ENCODE data around the gene KRTAP10-2.
"Not testable (repeated sequence)": the region's sequence is repeated elsewhere in the genome, so short reads cannot be mapped to it uniquely, and the experiment has no call there.

The KRTAP10-2 gene

DNA sequence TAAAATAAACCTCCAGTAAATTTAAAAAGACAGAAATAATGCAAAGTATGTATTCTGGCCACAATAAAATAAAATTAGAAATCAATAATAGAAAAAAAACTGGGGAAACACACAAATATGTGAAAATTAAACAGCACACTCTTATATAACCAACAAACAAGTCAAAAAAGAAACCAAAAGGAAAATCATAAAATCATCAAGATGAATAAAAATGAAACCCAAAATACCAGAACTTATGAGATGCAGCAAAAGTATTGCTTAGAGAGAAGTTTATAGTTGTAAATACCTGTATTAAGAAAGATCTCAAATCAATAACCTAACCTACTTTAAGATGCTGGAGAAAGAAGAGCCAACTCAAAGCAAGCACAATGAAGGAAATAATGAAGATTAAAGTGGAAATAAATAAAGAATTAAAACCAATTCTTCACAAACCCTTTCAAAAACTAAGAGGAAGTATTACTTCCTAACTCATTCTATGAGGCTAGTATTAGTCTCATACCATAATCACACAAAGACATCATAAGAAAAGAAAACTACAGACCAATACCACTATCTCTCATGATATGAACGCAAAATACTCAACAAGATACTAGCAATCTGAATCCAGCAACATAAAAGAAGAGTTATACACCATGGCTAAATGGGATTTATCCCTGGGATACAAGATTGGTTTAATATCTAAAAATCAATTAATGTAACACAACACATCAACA is 13.7 kb upstream of the KRTAP10-2 start:
- no peak for DNase-seq

DNA sequence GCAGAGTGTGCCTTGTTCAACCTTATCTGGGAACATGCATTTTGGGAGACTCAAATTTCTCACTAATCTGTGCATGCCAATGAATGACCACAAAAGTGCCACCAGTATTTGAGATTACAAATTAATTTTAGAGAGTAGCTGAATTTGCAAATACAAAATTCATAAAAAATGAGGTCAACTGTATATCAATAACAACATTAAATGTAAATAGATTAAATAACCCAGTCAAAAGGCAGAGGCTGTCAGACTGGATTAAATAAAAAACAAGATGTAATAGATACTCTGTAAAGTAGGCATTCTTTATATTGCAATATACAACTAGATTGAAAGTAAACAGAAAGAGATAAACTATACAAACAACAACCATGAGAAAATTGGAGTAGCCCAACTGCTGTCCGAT is 12.8 kb upstream of the KRTAP10-2 start:
- DNase-seq, result no peak

DNA sequence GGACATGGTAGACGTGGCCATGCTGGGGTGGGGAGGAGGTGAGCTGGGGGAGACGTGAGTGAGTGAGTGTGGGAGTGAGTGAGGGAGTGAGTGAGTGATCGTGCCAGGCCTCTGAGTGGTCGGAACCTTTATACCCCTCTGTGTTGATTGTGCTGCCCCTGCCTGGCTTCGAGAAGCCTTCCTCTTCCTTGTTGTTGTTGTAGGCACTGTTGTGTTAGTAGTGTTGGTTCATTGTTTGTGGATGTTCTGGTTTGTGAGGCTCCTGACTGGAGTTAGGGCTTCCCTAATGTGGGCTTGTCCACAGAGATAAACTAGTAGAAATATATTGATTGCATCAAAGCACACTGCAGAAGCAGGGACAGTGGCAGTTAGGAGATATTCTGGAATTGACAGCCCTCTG is 7.4 kb upstream of the KRTAP10-2 start, which contains the start of gene KRTAP10-3:
KRTAP10-3 (minus strand) TSS at position 101 of the 400 bp plus-strand sequence; CDS start at position 21, 80 bp downstream.
- DNase-seq, result no peak

DNA sequence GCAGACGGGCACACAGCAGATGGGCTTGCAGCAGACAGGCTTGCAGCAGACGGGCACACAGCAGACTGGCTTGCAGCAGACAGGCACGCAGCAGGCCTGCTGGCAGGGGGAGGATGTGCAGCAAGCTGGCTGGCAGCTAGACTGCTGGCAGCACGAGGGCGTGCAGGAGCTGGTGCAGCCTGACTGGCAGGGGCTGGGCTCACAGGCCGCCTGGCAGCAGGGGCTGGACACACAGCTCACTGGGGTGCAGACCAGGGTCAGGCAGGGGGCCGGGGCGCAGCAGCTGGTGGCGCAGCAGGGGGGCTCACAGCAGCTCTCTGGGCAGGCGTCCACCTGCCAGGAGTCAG is 7.0 kb upstream of the KRTAP10-2 start:
- not testable (repeated sequence) for DNase-seq

DNA sequence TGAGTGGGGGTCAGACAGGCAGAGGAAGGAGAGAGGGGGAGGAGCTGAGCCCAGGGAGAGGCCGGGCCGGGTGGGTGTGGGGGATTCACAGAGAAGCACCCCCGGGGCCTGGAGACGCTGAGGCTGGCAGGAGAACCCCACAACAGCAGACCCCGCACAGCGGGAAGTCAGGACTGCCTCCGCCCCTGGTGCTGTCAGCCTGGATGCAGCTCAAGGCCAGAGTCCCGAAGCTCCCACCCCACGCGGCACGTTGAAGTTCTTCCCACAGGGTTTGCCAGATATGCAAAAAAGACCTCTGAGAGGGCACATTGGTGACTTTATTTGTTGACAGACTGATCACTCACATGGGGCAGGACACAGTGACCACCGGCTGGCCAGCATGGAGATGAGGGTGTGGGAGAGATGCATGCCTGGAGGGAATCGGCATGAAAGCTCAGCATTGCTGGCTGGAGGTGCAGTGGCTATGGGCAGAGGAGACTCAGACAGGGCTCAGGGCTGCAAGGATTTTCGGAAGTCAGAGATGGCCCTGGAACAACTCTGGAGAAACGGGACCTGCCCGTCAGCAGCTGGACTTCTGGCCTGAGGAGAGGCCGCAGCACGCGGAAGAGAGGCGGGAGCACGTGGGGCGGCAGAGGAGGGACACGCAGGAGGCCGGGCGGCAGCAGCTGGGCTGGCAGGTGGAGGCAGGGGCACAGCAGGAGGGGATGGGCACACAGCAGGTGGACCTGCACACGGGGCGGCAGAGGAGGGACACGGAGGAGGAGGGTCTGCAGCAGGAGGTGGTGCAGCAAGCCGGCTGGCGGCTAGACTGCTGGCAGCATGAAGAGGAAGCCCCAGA is 6.4 kb upstream of the KRTAP10-2 start:
- DNase-seq, result no peak

DNA sequence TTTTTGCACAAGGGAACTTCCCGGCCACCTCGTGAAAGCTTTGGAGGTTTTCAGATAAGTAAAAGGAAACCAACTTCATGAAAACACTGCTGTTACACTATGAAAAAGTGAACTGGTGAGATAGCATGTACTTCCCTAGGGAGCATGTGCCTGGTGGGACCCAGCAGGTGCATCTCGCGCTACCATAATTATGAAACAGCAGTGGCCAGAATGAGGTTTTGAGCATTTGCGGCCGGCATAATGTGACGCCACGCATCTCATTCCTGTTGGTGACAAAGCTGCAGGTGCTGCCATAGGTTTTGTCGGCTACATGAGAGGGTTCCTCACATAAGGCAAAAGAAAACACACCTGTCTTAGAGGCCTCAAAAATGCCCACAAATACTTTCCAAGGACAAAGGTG is 5.6 kb upstream of the KRTAP10-2 start:
- no peak for DNase-seq

DNA sequence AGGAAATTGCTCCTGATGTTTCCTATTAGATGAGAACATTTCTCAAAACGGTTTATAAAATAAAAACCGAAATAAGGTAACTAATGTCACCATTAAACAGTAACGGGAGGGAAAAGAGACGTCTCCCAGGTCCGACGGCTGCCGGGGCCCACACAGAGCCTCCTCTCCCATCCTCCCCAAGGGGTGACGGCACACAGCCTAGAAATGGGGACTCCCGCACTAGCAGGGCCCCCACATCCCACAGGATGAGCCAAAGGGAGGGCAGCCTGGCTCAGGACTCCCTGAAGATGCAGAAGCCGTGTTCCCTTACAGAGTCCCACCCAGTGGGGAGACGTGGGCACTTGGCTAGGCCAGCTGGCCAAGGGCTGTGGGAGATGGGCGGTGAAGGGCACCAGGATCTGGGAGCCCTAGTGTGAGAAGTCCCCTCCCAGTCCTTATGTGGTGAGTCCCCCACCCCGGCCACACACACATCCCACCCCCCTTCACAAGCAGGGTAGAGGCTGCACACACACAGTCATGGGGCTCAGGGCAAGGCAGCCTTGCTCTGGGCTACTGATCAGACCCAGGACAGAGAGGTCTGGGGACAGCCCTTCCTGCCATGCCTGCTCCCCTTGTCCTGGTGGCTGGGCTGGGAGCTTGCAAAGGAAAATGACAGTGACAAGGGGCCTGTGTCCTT is 4.0 kb upstream of the KRTAP10-2 start:
- DNase-seq, result no peak

DNA sequence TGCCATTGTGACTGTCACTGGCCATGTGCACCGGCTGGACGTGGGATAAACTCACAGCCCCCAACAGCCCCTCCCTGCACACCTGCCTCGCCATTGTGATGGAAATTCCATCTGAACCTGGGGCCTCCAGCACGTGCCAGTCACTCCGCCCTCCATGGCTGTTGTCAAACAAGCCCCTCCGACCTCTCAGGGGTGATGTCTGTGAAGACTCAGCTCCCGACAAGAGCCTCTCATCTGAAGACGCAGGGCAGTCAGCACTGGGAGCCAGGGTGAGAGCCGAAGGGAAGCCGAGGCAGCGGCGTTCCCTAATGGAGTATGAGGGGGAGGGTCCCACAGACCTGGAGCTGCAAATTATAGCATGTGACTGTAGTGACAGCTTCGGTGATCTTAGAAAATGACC is 1.4 kb upstream of the KRTAP10-2 start:
- no peak for DNase-seq

DNA sequence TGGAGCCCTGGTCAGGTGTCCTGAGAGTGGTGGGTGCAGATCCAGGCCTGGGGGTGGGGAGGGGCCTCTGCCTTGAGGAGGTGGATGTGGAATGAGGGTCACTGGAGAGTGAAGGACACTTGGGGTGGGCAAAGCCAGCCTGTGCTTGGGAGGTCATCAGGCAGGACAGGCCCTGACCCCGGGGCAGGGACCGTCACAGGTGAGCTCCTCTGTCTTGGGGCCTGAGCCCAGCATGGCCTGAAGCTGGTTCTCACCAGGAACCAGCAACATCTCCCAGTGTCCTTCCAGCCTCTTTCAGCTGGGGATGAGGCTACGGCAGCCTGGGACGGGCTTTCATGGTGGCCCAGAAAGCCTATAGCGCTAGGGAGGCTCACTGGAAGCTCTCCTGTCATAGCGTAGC is 831 bp upstream of the KRTAP10-2 start:
- no peak for DNase-seq

DNA sequence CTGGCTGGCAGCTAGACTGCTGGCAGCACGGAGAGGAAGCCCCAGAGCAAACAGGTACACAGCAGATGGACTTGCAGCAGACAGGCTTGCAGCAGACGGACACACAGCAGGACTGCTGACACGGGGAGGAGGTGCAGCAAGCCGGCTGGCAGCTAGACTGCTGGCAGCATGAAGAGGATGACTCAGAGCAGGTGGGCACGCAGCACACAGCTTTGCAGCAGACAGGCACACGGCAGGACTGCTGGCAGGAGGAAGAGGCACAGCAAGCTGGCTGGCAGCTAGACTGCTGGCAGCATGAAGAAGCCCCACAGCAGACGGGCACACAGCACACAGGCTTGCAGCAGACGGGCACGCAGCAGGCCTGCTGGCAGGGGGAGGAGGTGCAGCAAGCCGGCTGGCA is 498 bp downstream of the KRTAP10-2 start:
- DNase-seq, result no peak

DNA sequence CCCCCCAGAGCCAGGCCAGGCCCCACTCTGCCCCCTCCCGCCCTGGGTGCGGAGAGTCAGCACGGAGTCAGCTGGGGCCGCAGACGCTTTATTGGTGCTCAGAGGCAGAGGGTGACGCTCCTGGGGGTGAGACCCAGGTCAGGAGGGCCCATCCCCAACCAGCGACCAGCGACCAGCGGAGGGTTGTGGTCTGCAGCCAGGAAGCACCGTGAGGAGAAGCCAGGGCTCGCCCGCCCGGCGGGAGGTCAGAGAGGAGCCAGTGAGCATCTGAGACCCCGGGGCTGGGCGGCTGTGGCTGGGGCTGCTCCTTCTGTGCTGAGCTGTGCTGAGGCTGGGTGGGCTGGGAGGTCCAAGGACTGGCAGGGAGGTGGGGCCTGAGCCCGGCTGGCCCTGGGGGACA is 1.0 kb downstream of the KRTAP10-2 start:
- DNase-seq, result not testable (repeated sequence)

DNA sequence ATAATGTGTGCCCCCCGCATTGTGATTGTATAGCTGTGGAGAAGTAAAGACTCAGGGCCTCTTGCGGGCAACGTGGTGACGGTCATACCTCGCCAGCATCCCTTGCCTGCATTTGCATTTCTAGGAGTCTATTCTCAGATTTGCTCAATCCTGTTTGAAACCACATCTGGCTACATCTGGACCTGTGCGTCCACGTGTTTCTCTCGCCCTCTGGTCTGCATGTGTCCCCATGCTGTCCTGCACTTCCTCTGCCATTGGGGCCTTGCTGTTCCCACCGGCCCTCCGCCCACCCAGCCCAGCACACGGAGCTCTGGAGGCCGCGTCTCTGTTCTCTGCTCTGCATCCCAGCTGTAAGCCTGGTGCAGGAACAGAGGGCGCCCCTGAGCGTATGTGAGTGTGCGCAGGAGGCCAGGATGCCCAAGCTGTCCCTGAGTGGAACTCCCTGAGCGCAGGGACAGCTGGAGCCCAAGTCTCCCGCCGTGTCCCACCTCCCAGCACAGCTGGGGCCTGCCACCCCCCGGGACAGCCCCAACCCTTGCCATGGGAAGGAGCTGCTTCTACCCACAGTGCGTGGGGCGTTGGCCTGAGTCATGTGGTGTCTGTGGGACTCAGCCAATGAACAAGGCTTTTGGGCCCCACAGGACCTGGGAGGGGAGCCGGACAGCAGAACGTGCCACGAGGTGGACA is 1.6 kb downstream of the KRTAP10-2 start:
- no peak for DNase-seq

DNA sequence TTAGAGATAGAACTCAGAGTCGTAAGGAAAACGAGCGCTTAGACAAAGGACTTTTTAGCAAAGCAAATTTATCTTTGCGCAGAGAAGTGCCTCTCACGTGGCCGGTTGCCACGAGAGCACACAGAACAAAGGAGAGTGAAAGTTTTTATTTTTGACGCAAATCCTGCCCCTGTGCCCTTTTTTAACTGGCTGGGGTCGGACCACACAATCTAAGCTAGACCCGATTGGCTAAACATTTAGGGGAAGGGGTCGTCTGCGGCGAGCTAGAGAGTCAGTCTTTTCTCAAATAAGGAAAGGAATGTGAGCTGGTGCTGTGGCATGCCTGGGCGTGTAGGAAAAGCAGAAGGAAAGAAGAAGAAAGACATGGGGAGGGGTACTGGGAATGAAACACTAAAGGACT is 2.4 kb downstream of the KRTAP10-2 start:
- no peak for DNase-seq

DNA sequence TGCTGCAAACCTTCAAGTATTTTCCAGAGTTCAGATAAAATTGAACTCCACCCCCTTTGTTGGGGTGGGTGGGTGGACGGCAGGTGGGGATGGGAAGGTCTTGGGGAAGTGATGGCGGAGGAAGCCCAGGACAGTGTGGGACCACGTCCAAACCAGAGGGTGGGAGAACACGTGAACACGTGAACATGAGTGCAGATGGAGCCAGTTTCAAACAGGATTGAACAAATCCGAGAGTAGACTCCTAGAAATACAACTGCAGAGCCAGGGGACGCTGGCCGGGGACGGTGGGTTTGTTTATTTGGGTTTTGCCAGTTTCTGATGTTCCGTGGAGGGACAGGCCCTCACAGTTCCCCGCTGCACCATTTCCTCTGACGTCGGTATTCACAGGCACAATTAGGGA is 2.9 kb downstream of the KRTAP10-2 start:
- DNase-seq, result no peak

DNA sequence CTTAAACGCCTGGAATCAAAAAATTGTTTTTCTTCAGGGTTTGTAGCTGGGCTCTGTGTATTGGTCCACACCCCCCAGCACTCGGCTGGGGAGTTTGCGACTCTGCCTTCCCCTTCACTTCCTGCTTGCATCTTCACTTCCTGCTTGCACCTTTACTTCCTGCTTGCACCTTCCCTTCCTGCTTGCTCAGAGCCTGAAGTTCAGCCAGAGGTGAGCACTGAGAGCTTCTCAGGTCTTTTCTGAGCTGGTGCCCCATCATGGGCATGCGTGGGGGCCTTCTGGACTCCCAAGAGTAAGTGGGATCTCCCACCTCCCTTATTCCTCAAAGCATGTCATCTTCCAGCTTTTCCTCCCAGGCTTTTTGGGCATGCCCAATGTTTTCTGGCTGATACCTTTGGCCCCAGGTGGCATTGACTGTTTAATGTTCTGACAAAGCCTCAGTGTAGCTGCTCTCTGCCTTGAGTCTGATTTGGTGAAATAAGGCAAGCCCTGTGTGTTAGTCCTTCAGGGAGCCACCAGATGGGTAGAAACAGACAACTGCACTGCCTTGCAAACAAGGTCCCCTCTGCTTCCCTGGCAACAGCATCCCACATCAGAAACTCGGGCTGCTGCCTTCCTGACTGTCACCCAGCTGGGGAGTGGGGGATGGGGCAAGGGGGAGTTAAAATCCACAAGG is 3.5 kb downstream of the KRTAP10-2 start:
- DNase-seq, result no peak

DNA sequence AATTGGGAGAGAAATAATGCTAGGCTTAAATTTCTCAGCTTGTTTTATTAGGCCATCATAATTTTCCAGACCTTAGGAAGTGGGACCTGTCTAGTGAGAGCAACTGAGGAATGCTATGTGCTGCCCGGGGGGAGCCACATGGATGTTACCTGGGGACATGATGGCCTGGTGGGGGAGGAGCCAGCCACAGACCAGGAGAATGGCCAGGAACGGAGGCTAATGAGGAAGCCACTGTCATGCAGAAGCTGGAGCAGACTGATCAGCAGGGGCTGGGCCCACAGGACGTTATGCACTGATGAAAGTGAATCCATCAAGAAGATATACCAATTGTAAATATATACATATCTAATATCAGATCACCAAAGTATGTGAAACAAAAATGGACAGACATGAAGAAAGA is 6.7 kb downstream of the KRTAP10-2 start:
- no peak for DNase-seq

DNA sequence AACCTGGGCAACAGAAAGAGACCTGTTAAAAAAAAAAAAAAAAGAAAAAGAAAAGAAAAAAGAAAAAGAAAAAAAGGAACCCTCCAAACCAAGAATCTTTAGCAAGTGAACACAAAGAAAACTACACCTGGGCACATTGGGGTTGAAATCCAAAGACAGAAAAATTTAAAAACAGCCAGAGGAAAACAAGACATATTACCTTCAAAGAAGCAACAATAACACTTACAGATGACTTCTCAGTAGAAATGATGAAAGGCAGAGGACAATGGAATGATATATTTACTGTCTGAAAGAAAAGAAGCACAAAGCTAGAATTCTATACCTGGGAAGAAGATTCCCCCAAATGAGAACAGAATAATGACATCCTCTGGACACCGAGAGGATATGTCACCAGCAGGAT is 8.6 kb downstream of the KRTAP10-2 start:
- DNase-seq, result no peak

DNA sequence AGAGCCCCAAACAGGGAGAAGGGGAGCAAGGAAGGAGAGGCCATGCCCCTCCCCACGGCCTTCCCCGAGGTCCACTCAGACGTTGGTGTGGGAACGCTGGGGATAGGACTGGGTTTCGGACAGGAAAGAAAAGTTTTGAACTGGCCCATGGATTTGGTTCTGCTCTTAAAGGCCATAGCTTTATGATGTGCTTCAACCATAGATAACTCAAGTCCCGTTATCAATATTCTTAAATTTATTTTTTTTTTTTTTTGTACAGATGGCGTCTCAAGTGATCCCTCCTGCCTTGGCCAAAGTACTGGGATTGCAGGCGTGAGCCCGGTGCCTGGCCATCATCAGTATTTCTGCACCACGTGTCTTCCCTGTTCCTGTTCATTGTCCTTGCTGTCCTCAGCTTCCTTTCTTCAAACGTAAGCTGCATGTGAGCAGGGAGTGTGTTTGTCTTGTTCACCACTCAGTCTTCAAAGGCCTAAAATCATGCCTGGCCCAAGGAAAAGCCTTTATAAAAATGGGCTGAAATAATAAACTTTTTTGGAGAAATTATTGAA is 10.5 kb downstream of the KRTAP10-2 start:
- no peak for DNase-seq

DNA sequence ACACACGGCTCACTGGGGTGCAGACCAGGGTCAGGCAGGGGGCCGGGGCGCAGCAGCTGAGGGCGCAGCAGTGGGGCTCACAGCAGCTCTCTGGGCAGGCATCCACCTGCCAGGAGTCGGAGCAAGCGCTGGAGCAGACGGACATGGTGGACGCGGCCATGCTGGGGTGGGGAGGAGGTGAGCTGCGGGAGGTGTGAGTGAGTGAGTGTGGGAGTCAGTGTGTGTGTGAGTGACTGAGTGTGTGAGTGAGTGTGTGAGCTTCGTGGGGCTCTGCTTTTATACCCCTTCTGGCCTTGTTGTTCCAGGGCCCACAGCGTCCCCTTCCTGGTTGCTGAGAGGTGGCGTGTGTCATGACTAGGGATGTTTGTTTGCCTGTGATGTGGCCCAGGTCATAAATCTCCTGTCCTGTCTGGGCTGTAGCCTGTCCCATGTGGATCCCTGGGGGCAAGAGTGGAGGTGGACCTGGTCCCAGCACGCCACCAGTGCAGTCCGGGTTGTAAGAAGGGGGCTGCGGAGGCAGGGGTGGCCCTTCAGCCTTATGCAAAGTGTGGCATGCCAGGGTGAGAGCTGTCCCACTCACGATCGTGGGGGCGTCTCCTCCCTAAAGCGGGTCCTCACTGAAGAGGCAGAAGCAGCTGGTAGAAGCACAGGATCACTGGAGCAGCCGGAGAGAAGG is 11.2 kb downstream of the KRTAP10-2 start, which contains the start of gene KRTAP10-1:
KRTAP10-1 (minus strand) TSS at position 205 of the 676 bp plus-strand sequence; CDS start at position 160, 45 bp downstream.
- DNase-seq, result no peak

DNA sequence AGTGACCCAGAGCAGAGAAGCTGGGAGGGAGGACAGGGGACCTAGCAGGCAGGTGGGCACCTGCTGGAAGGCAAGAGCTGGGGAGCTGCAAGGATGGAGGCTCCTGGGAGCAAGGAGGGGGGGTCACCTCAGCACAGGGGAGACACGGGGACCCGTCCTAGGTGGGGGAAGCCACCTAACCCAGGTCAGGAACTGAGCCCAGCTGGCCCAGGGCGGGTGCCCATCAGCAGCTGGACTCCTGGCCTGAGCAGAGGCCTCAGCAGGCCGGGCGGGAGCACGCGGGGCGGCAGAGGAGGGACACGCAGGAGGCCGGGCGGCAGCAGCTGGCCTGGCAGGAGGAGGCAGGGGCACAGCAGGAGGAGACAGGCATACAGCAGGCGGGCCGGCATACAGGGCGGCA is 12.3 kb downstream of the KRTAP10-2 start:
- no peak for DNase-seq

All from bone marrow (tissue), 2 donors.